H1 (cell line): ENCODE results near the gene ADK. TPM values are rescaled to one million over a fixed set of nuclear protein-coding genes. Genes with fewer than 3 reads are reported as not detected.

Source experiments
- CTCF ChIA-PET: fragments of 300-600 bp; sonication (Branson Sonifier 250); formaldehyde crosslinking; loops from one replicate; lab custom pipeline; 2021; ENCODE audit not compliant: partially characterized antibody; lab: Charles Lee
- POLR2A ChIA-PET: fragments of 300-600 bp; sonication (Branson Sonifier 250); formaldehyde crosslinking; loops from one replicate; lab custom pipeline; 2021; ENCODE audit warnings: inconsistent platforms; ENCODE audit not compliant: partially characterized antibody; lab: Charles Lee
- DNase-seq, 2 experiments: peaks; one replicate each; pipeline versions ENCODE4 v3.0.0 to v3.0.0-alpha.2; 2010 to 2022; ENCODE audit warnings: low spot score in 2 of 2, low read depth in 1 of 2, mixed read lengths in 1 of 2
- FAIRE-seq: peaks from 2 replicates; lab custom pipeline; 2011; peaks lifted over from hg19 to GRCh38; lab: Jason Lieb, UNC
- H2AFZ ChIP-seq: 2 replicates; pipeline ENCODE4 v1.8.1; 2012; ENCODE audit warnings: low read length, inconsistent platforms
- H2AK5ac ChIP-seq: 2 replicates; pipeline ENCODE4 v1.6.1; 2013; ENCODE audit warnings: low read depth, low read length
- H2BK120ac ChIP-seq: replicated peaks from 2 replicates; pipeline ENCODE3; 2013; ENCODE audit warnings: low read depth, low read length, inconsistent platforms
- H2BK12ac ChIP-seq: 2 replicates; pipeline ENCODE4 v1.6.1; 2013; ENCODE audit warnings: low read depth, low read length
- H2BK15ac ChIP-seq: 2 replicates; pipeline ENCODE4 v1.6.1; 2013; ENCODE audit warnings: low read length
- H2BK20ac ChIP-seq: 2 replicates; pipeline ENCODE4 v1.6.1; 2013; ENCODE audit warnings: low read length
- H2BK5ac ChIP-seq: 2 replicates; pipeline ENCODE4 v1.6.1; 2013; ENCODE audit warnings: low read depth, low read length
- H3K14ac ChIP-seq: 2 replicates; pipeline ENCODE4 v1.6.1; 2013; ENCODE audit warnings: inconsistent platforms; ENCODE audit not compliant: insufficient read length
- H3K18ac ChIP-seq: 2 replicates; pipeline ENCODE4 v1.6.1; 2013; ENCODE audit warnings: low read length; ENCODE audit errors: extremely low read depth
- H3K23ac ChIP-seq: 2 replicates; pipeline ENCODE4 v1.6.1; 2013; ENCODE audit warnings: inconsistent platforms; ENCODE audit not compliant: insufficient read length
- H3K23me2 ChIP-seq: 2 replicates; pipeline ENCODE4 v1.6.1; 2013; ENCODE audit warnings: low read depth, low read length
- H3K27ac ChIP-seq: 2 replicates; pipeline ENCODE4 v1.6.1; 2011; ENCODE audit warnings: low read depth, low read length, inconsistent platforms
- H3K27me3 ChIP-seq, 4 experiments: replicated peaks in 1 of 4; 1 replicate in 1 of 4; 2 replicates in 3 of 4; pipeline versions ENCODE4 v1.6.1 to v1.8.1; 2011 to 2013; ENCODE audit warnings: low read length in 3 of 4, mild to moderate bottlenecking in 3 of 4, inconsistent platforms in 2 of 4, mixed read lengths in 2 of 4, moderate library complexity in 1 of 4; ENCODE audit not compliant: control insufficient read depth in 3 of 4, insufficient read depth in 3 of 4; ENCODE audit errors: extremely low read depth in 1 of 4
- H3K36me3 ChIP-seq, 4 experiments: 2 replicates each; pipeline versions ENCODE4 v1.6.1 to v1.8.1; 2011 to 2013; ENCODE audit warnings: mild to moderate bottlenecking in 4 of 4, low read length in 3 of 4, moderate library complexity in 2 of 4, control low read depth in 1 of 4, inconsistent platforms in 1 of 4; ENCODE audit not compliant: insufficient read depth in 4 of 4, control insufficient read depth in 2 of 4
- H3K4ac ChIP-seq: replicated peaks from 2 replicates; pipeline ENCODE3; 2013; ENCODE audit warnings: low read length, low read depth, mixed read lengths, inconsistent platforms; ENCODE audit not compliant: insufficient read length
- H3K4me1 ChIP-seq, 4 experiments: replicated peaks in 1 of 4; 1 replicate in 1 of 4; 2 replicates in 3 of 4; pipeline versions ENCODE4 v1.6.1 to v1.8.1; 2011 to 2013; ENCODE audit warnings: low read length in 3 of 4, inconsistent platforms in 2 of 4, mixed read lengths in 1 of 4; ENCODE audit not compliant: insufficient read depth in 4 of 4, control insufficient read depth in 3 of 4
- H3K4me2 ChIP-seq, 2 experiments: 2 replicates each; pipeline versions ENCODE4 v1.6.1 to v1.8.1; 2011 to 2013; ENCODE audit warnings: low read depth in 2 of 2, low read length in 2 of 2, control low read depth in 1 of 2, inconsistent platforms in 1 of 2, mild to moderate bottlenecking in 1 of 2; ENCODE audit not compliant: insufficient read depth in 1 of 2
- H3K4me3 ChIP-seq, 4 experiments: fragments of 200-600, 300-600 bp in 1 of 4; sonication (generic), shearing (Covaris generic), sonication (Bioruptor Twin) in 1 of 4; 2 replicates each; pipeline versions ENCODE4 v1.5.1 to v1.8.1; 2011 to 2016; ENCODE audit warnings: low read length in 4 of 4, low read depth in 3 of 4, control low read depth in 2 of 4, inconsistent platforms in 2 of 4, mild to moderate bottlenecking in 2 of 4, mixed read lengths in 1 of 4, moderate library complexity in 1 of 4; ENCODE audit not compliant: insufficient read depth in 2 of 4; ENCODE audit errors: extremely low read depth in 1 of 4
- H3K56ac ChIP-seq: replicated peaks from 2 replicates; pipeline ENCODE3; 2013; ENCODE audit warnings: low read depth, mild to moderate bottlenecking, mixed read lengths, low read length, inconsistent platforms; ENCODE audit not compliant: insufficient read length
- H3K79me1 ChIP-seq: 2 replicates; pipeline ENCODE4 v1.6.1; 2013; ENCODE audit warnings: low read depth, low read length, control low read depth
- H3K79me2 ChIP-seq, 2 experiments: 2 replicates each; pipeline versions ENCODE4 v1.6.1 to v1.8.1; 2012 to 2013; ENCODE audit warnings: low read length in 2 of 2, mild to moderate bottlenecking in 2 of 2, inconsistent platforms in 1 of 2; ENCODE audit not compliant: insufficient read depth in 2 of 2, control insufficient read depth in 1 of 2
- H3K9ac ChIP-seq, 4 experiments: replicated peaks in 1 of 4; 1 replicate in 1 of 4; 2 replicates in 3 of 4; pipeline versions ENCODE4 v1.6.1 to v1.8.1; 2011 to 2013; ENCODE audit warnings: low read depth in 3 of 4, low read length in 3 of 4, control low read depth in 2 of 4, mild to moderate bottlenecking in 2 of 4, moderate library complexity in 2 of 4, inconsistent platforms in 1 of 4; ENCODE audit errors: extremely low read depth in 1 of 4
- H3K9me3 ChIP-seq, 2 experiments: 2 replicates each; pipeline versions ENCODE4 v1.6.1 to v1.8.1; 2012 to 2013; ENCODE audit warnings: mild to moderate bottlenecking in 2 of 2, moderate library complexity in 2 of 2, control low read depth in 1 of 2, inconsistent platforms in 1 of 2, low read depth in 1 of 2, low read length in 1 of 2, mixed read lengths in 1 of 2; ENCODE audit not compliant: insufficient read depth in 2 of 2
- H4K20me1 ChIP-seq, 2 experiments: replicated peaks in 1 of 2; 2 replicates each; pipeline versions ENCODE3 to v1.8.1; 2011 to 2013; ENCODE audit warnings: inconsistent platforms in 2 of 2, low read length in 2 of 2, mild to moderate bottlenecking in 1 of 2; ENCODE audit not compliant: insufficient read depth in 2 of 2, control insufficient read depth in 1 of 2
- H4K5ac ChIP-seq: 2 replicates; pipeline ENCODE4 v1.6.1; 2013; ENCODE audit warnings: low read length, low read depth, mixed read lengths, inconsistent platforms; ENCODE audit not compliant: insufficient read length
- H4K8ac ChIP-seq: 2 replicates; pipeline ENCODE4 v1.8.0; 2013; ENCODE audit warnings: mild to moderate bottlenecking, moderate library complexity, low read length, inconsistent platforms; ENCODE audit not compliant: insufficient read depth; ENCODE audit errors: extremely low read depth
- H4K91ac ChIP-seq: replicated peaks from 2 replicates; pipeline ENCODE3; 2013; ENCODE audit warnings: low read length, mixed read lengths, inconsistent platforms; ENCODE audit not compliant: insufficient read length
- EGR1 ChIP-seq: IDR thresholded peaks from 2 replicates; pipeline ENCODE4 v1.6.1; 2011; ENCODE audit warnings: low read depth, low read length, borderline replicate concordance
- KDM5A ChIP-seq: fragments of 200-600 bp; IDR thresholded peaks from 2 replicates; pipeline ENCODE4 v1.7.1; 2012; ENCODE audit warnings: mild to moderate bottlenecking, low read length, inconsistent platforms, mixed read lengths
- PHF8 ChIP-seq: fragments of 200-600 bp; sonication (generic); conservative IDR thresholded peaks from 2 replicates; pipeline ENCODE4 v1.7.1; 2012; ENCODE audit warnings: low read depth, mild to moderate bottlenecking, inconsistent platforms, low read length, moderate library complexity
- RXRA ChIP-seq: IDR thresholded peaks from 2 replicates; pipeline ENCODE4 v1.6.1; 2011; ENCODE audit warnings: low read depth, mild to moderate bottlenecking, low read length, moderate library complexity; ENCODE audit not compliant: insufficient read depth
- WGBS, 2 experiments: shearing (Covaris generic) in 1 of 2; methylation state at CpG; one replicate each; pipeline versions ENCODE4 v1.1.6 to v1.1.7; 2013 to 2015; ENCODE audit warnings: low lambda C conversion rate in 2 of 2, mixed read lengths in 2 of 2, inconsistent platforms in 1 of 2, low coverage in 1 of 2, missing lambda C conversion rate in 1 of 2; ENCODE audit not compliant: insufficient replicate concordance in 2 of 2, insufficient coverage in 1 of 2, insufficient read length in 1 of 2; ENCODE audit errors: extremely low coverage in 1 of 2, missing lambda C conversion rate in 1 of 2; 5-methylcytosine and 5-hydroxymethylcytosine counted together
- polyA plus RNA-seq, 7 experiments: library from polyadenylated mRNA; depleted of rRNA in 3 of 7; stranded (reverse) in 5 of 7; unstranded in 2 of 7; fragments of >200 nt in 5 of 7; fragments of 200-250 nt in 2 of 7; gene quantifications; 1 replicate in 5 of 7; 2 replicates in 1 of 7; 4 replicates in 1 of 7; pipeline versions ENCODE4 v1.2.1 to v1.2.3, GENCODE V29; 2011 to 2013; ENCODE audit warnings: missing spikeins in 2 of 7, mixed read lengths in 2 of 7
- total RNA-seq: library from RNA; stranded (reverse); fragmentation: NEBNext Ultra II Directional; extraction: Animal tissue kit (Norgen Biotek cat#: 25700); gene quantifications from 2 replicates; pipeline ENCODE4 v1.2.1, GENCODE V29; 2021

The ADK gene
- total and polyA plus RNA-seq, 2 of the 8 experiments (the other 6 are each of a cell fraction or from before 2014, with no cell fraction given), result 12.3 to 42.4 TPM

GRCh38 chr10:74645692-74646091 lies 494.7 kb downstream of the ADK start:
- no peak overlapping the region for H4K8ac ChIP-seq
- no peak overlapping the region for H2BK15ac ChIP-seq
- TF ChIP-seq PHF8 (no peak), EGR1 (no peak), RXRA (no peak), KDM5A (no peak)
- TF ChIP-seq, all 59 proteins: peak for 0
- no peak overlapping the region for H3K14ac ChIP-seq
- H3K4me2 ChIP-seq, result no peak overlapping the region
- no peak overlapping the region for H3K9ac ChIP-seq
- H3K36me3 ChIP-seq, result no peaks in the 10 kb centered on the region
- H2BK120ac ChIP-seq, result no peak overlapping the region
- FAIRE-seq (no peak), DNase-seq (no peak)
- no peak overlapping the region for H4K5ac ChIP-seq
- no peaks in the 10 kb centered on the region for H3K79me1 ChIP-seq
- H2BK12ac ChIP-seq, result no peak overlapping the region
- 0 out of 4 replicates have a peak, but pooled peaks cover 0 to 2% of the 10 kb centered on the region in 2 experiments for H3K9me3 ChIP-seq
- ChIA-PET CTCF (interaction anchor here (1.0 kb wide), 1 partner anchor 16 kb away, joined by 3 read pairs; no protein-coding TSS in a partner anchor), POLR2A (no interaction called here)
- no peaks in the 10 kb centered on the region for H3K23me2 ChIP-seq
- no peak overlapping the region for H2BK20ac ChIP-seq
- no peaks in the 10 kb centered on the region for H3K27me3 ChIP-seq
- no peaks in the 10 kb centered on the region for H4K20me1 ChIP-seq
- H3K27ac ChIP-seq, result no peak overlapping the region
- peaks cover 0 to 6% (median 0%) of the 10 kb centered on the region in 4 experiments; a peak in 1 of 7 replicates for H3K4me1 ChIP-seq
- no peak overlapping the region for H3K18ac ChIP-seq
- H2BK5ac ChIP-seq, result no peak overlapping the region
- H4K91ac ChIP-seq, result no peak overlapping the region
- H3K4me3 ChIP-seq, result no peak overlapping the region
- no peak overlapping the region for H3K23ac ChIP-seq
- H3K4ac ChIP-seq, result no peak overlapping the region
- H3K56ac ChIP-seq, result no peak overlapping the region
- H2AK5ac ChIP-seq, result no peak overlapping the region; the same call in 1 of the 2 replicates
- no peak overlapping the region for H2AFZ ChIP-seq
- 87% methylated on average over 3 of the region's 3 CpGs; no CpG with 5 or more reads in 1 of the 2 experiments for WGBS, 2 experiments
- no peaks in the 10 kb centered on the region for H3K79me2 ChIP-seq
